AG04450 (cell line): ENCODE data around the gene DYRK2. TPM values are rescaled to one million over a fixed set of nuclear protein-coding genes. Genes with fewer than 3 reads are reported as not detected.

ENCODE experiments used
- CTCF ChIA-PET: fragments of 300-600, 350-600 bp; formaldehyde crosslinking; extraction: SDS; loops from one replicate; lab custom pipeline; 2022; ENCODE audit warnings: antibody characterized with exemption, inconsistent platforms; lab: Charles Lee
- POLR2A ChIA-PET: fragments of 350-600 bp; formaldehyde crosslinking; extraction: SDS; loops from one replicate; lab custom pipeline; 2021; ENCODE audit warnings: antibody characterized with exemption, inconsistent platforms; lab: Yijun Ruan, JAX
- DNase-seq: peaks from one replicate; pipeline ENCODE4 v3.0.0-alpha.2; 2011; ENCODE audit warnings: low read depth, low spot score
- H3K27ac ChIP-seq: one replicate; pipeline ENCODE4 v1.5.1; 2012; ENCODE audit warnings: low read depth, low read length, control low read depth
- H3K27me3 ChIP-seq: one replicate; pipeline ENCODE4 v1.6.0; 2012; ENCODE audit warnings: low read length; ENCODE audit not compliant: control insufficient read depth, insufficient read depth
- H3K4me3 ChIP-seq: 2 replicates; pipeline ENCODE4 v1.5.1; 2011; ENCODE audit warnings: mild to moderate bottlenecking, low read depth, low read length, control low read depth
- H3K9me3 ChIP-seq: 2 replicates; pipeline ENCODE4 v1.5.1; 2012; ENCODE audit warnings: low read length; ENCODE audit not compliant: control insufficient read depth, insufficient read depth
- CTCF ChIP-seq: IDR thresholded peaks from 2 replicates; pipeline ENCODE4 v1.5.1; 2011; ENCODE audit warnings: low read depth, low read length, control low read depth, inconsistent platforms
- polyA plus RNA-seq: library from polyadenylated mRNA; depleted of rRNA; stranded (reverse); fragments of >200 nt; gene quantifications from 2 replicates; pipeline ENCODE4 v1.2.3, GENCODE V29; 2011

DYRK2 gene
- polyA plus RNA-seq, 1 experiment: 15.3 TPM

- POLR2A ChIA-PET: no interaction called here
- Histone ChIP-seq H3K4me3 (peak overlapping the region; percentile 80), H3K27me3 (no peaks in the 10 kb centered on the region), H3K27ac (no peak overlapping the region), H3K9me3 (no peaks in the 10 kb centered on the region)
- peak; percentile 57 for TF ChIP-seq CTCF
- no peak for DNase-seq
- CTCF ChIA-PET: interaction anchor here (0.6 to 1.1 kb wide), 3 partner anchors 54 to 295 kb away, joined by 3 to 5 read pairs (median 3); no protein-coding TSS in a partner anchor
Measured at GRCh38 chr12:67651132-67651695, 2.7 kb downstream of the DYRK2 start.

GRCh38 chr12:67655829-67656228, 7.3 kb downstream of the DYRK2 start:
- H3K4me3 ChIP-seq: no peak overlapping the region
- peak overlapping the region; percentile 53 for H3K27ac ChIP-seq
- no peaks in the 10 kb centered on the region; the same call in 1 of the 2 replicates for H3K9me3 ChIP-seq
- no peak for DNase-seq
- ChIA-PET CTCF (interaction anchor here (1.0 kb wide), 1 partner anchor 299 kb away, joined by 9 read pairs; no protein-coding TSS in a partner anchor), POLR2A (no interaction called here)
- no peak for TF ChIP-seq CTCF
- no peaks in the 10 kb centered on the region for H3K27me3 ChIP-seq

DNA sequence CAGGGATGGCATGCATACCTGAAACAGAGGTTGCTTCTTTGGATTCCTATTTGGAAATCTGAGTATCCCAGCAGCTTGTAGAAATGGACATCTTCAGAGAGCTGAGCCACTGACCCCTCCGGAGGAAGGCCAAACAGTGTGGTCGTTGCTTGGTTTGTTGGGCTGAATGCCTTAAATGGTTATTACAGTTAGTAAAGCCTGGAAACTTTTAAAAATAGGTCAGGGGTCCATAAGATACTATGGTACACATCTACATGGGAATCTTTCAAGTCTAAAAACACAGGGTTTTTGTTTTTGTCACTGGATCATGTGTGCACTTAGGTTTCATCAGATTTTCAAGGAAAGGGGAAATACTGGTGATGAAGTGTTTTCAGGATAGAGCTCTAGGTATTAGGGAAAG, 7.7 kb downstream of the DYRK2 start:
- Histone ChIP-seq H3K4me3 (no peak overlapping the region), H3K9me3 (no peaks in the 10 kb centered on the region; the same call in 1 of the 2 replicates), H3K27me3 (no peaks in the 10 kb centered on the region), H3K27ac (peak overlapping the region; percentile 53)
- CTCF ChIA-PET: interaction anchor here (0.5 kb wide), 1 partner anchor 300 kb away, joined by 5 read pairs; no protein-coding TSS in a partner anchor
- no peak for DNase-seq
- POLR2A ChIA-PET: no interaction called here
- TF ChIP-seq CTCF: no peak

DNA sequence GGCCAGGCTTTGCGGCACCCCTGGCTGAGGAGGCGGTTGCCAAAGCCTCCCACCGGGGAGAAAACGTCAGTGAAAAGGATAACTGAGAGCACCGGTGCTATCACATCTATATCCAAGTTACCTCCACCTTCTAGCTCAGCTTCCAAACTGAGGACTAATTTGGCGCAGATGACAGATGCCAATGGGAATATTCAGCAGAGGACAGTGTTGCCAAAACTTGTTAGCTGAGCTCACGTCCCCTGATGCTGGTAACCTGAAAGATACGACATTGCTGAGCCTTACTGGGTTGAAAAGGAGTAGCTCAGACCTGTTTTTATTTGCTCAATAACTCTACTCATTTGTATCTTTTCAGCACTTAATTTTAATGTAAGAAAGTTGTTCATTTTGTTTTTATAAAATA, 9.9 kb downstream of the DYRK2 start:
- no peak for TF ChIP-seq CTCF
- POLR2A ChIA-PET: no interaction called here

GRCh38 chr12:67659292-67659691, 10.7 kb downstream of the DYRK2 start:
- H3K27ac ChIP-seq: no peak overlapping the region

More for the DNA sequence above, 9.9 kb downstream of the DYRK2 start:
- no peak for DNase-seq
- H3K4me3 ChIP-seq: no peak overlapping the region
- H3K27me3 ChIP-seq: no peaks in the 10 kb centered on the region
- no peak overlapping the region for H3K27ac ChIP-seq
- CTCF ChIA-PET: interaction anchor here (1.4 kb wide), 1 partner anchor 10 kb away, joined by 3 read pairs; no protein-coding TSS in a partner anchor
- H3K9me3 ChIP-seq: no peaks in the 10 kb centered on the region; the same call in 1 of the 2 replicates

More at GRCh38 chr12:67659292-67659691, 10.7 kb downstream of the DYRK2 start:
- no peak overlapping the region for H3K4me3 ChIP-seq
- DNase-seq: no peak
- POLR2A ChIA-PET: no interaction called here
- no peaks in the 10 kb centered on the region; the same call in 1 of the 2 replicates for H3K9me3 ChIP-seq
- H3K27me3 ChIP-seq: no peaks in the 10 kb centered on the region
- no peak for TF ChIP-seq CTCF
- CTCF ChIA-PET: interaction anchor here (0.7 kb wide), 1 partner anchor 284 kb away, joined by 4 read pairs; no protein-coding TSS in a partner anchor
